ENCODE data around the gene ATG16L1.

The ATG16L1 gene

GRCh38 chr2:233219848-233220247 is 31.6 kb upstream of the ATG16L1 start:
- Mint-ChIP-seq H3K4me3 (no peak overlapping the region), H3K27ac (no peak overlapping the region)

GRCh38 chr2:233221378-233222063 is 30.0 kb upstream of the ATG16L1 start:
- peaks cover 6% of the 10 kb centered on the region for H3K36me3 Mint-ChIP-seq
- H3K9me3 Mint-ChIP-seq = no peaks in the 10 kb centered on the region
- H3K4me1 Mint-ChIP-seq = peaks cover 13% of the 10 kb centered on the region
- H3K27ac Mint-ChIP-seq = no peak overlapping the region
- H3K4me3 Mint-ChIP-seq = no peak overlapping the region
- ATAC-seq (no peak), DNase-seq (ENCODE audit: low spot score in 2 of 2) (no peak)

More at GRCh38 chr2:233219848-233220247, 31.6 kb upstream of the ATG16L1 start:
- Mint-ChIP-seq H3K9me3 (no peaks in the 10 kb centered on the region), H3K36me3 (no peaks in the 10 kb centered on the region), H3K4me1 (no peaks in the 10 kb centered on the region)
- no peak for DNase-seq (ENCODE audit: low spot score in 2 of 2)
- no peak for ATAC-seq

GRCh38 chr2:233223059-233223894 is 28.2 kb upstream of the ATG16L1 start:
- Mint-ChIP-seq H3K9me3 (no peaks in the 10 kb centered on the region), H3K27ac (no peak overlapping the region), H3K4me3 (no peak overlapping the region), H3K4me1 (peaks cover 16% of the 10 kb centered on the region), H3K36me3 (peaks cover 6% of the 10 kb centered on the region)
- no peak for DNase-seq (ENCODE audit: low spot score in 2 of 2)
- ATAC-seq = no peak

- no peaks in the 10 kb centered on the region for H3K9me3 Mint-ChIP-seq
- peaks cover 24% of the 10 kb centered on the region for H3K4me1 Mint-ChIP-seq
- ATAC-seq (peak; percentile 52), DNase-seq (ENCODE audit: low spot score in 2 of 2) (no peak)
- H3K36me3 Mint-ChIP-seq = peaks cover 6% of the 10 kb centered on the region
- no peak overlapping the region for H3K4me3 Mint-ChIP-seq
- peak overlapping the region; percentile 30 for H3K27ac Mint-ChIP-seq
These were observed 26.0 kb upstream of the ATG16L1 start for GRCh38 chr2:233225230-233226068.

GRCh38 chr2:233226511-233227031 is 24.9 kb upstream of the ATG16L1 start:
- ATAC-seq = no peak
- peaks cover 33% of the 10 kb centered on the region for H3K4me1 Mint-ChIP-seq
- peaks cover 16% of the 10 kb centered on the region for H3K36me3 Mint-ChIP-seq
- no peak overlapping the region for H3K27ac Mint-ChIP-seq
- no peak for DNase-seq (ENCODE audit: low spot score in 2 of 2)
- H3K4me3 Mint-ChIP-seq = no peak overlapping the region
- no peaks in the 10 kb centered on the region for H3K9me3 Mint-ChIP-seq

- no peak overlapping the region for H3K27ac Mint-ChIP-seq
- H3K9me3 Mint-ChIP-seq = no peaks in the 10 kb centered on the region
- H3K4me3 Mint-ChIP-seq = no peak overlapping the region
- no peak for DNase-seq (ENCODE audit: low spot score in 2 of 2)
- peaks cover 19% of the 10 kb centered on the region for H3K36me3 Mint-ChIP-seq
- no peak for ATAC-seq
- H3K4me1 Mint-ChIP-seq = peaks cover 42% of the 10 kb centered on the region
These were observed 24.0 kb upstream of the ATG16L1 start for GRCh38 chr2:233227346-233227978.

GRCh38 chr2:233228376-233228775 is 23.1 kb upstream of the ATG16L1 start:
- no peak overlapping the region for H3K27ac Mint-ChIP-seq
- peaks cover 19% of the 10 kb centered on the region for H3K36me3 Mint-ChIP-seq
- H3K4me3 Mint-ChIP-seq = no peak overlapping the region
- ATAC-seq (no peak), DNase-seq (ENCODE audit: low spot score in 2 of 2) (no peak)
- H3K4me1 Mint-ChIP-seq = peaks cover 51% of the 10 kb centered on the region
- H3K9me3 Mint-ChIP-seq = no peaks in the 10 kb centered on the region

GRCh38 chr2:233233618-233234230 is 17.7 kb upstream of the ATG16L1 start:
- Mint-ChIP-seq H3K27ac (peak overlapping the region; percentile 74), H3K4me3 (peak overlapping the region; percentile 48)
- no peak for ATAC-seq

GRCh38 chr2:233234264-233234663 is 17.2 kb upstream of the ATG16L1 start:
- Mint-ChIP-seq H3K9me3 (peaks cover 3% of the 10 kb centered on the region), H3K4me1 (peaks cover 78% of the 10 kb centered on the region), H3K4me3 (peak overlapping the region; percentile 48), H3K36me3 (peaks cover 24% of the 10 kb centered on the region), H3K27ac (peak overlapping the region; percentile 74)
- ATAC-seq (peak; percentile 66), DNase-seq (ENCODE audit: low spot score in 2 of 2) (peak in 1 of 2 donors; percentile 22)

More at GRCh38 chr2:233233618-233234230, 17.7 kb upstream of the ATG16L1 start:
- peaks cover 3% of the 10 kb centered on the region for H3K9me3 Mint-ChIP-seq
- H3K4me1 Mint-ChIP-seq = peaks cover 73% of the 10 kb centered on the region
- H3K36me3 Mint-ChIP-seq = peaks cover 24% of the 10 kb centered on the region
- no peak for DNase-seq (ENCODE audit: low spot score in 2 of 2)

- peak overlapping the region; percentile 74 for H3K27ac Mint-ChIP-seq
These were observed 16.5 kb upstream of the ATG16L1 start for GRCh38 chr2:233234996-233235395.

GRCh38 chr2:233235977-233236376 is 15.5 kb upstream of the ATG16L1 start:
- Mint-ChIP-seq H3K27ac (no peak overlapping the region), H3K4me1 (peaks cover 80% of the 10 kb centered on the region), H3K9me3 (peaks cover 5% of the 10 kb centered on the region), H3K4me3 (no peak overlapping the region), H3K36me3 (peaks cover 19% of the 10 kb centered on the region)
- DNase-seq (ENCODE audit: low spot score in 2 of 2) (peak in 1 of 2 donors; percentile 46), ATAC-seq (no peak)

More at GRCh38 chr2:233234996-233235395, 16.5 kb upstream of the ATG16L1 start:
- Mint-ChIP-seq H3K9me3 (peaks cover 5% of the 10 kb centered on the region), H3K4me3 (peak overlapping the region; percentile 48), H3K36me3 (peaks cover 24% of the 10 kb centered on the region), H3K4me1 (peaks cover 82% of the 10 kb centered on the region)
- ATAC-seq = no peak
- DNase-seq (ENCODE audit: low spot score in 2 of 2) = no peak

- H3K4me1 Mint-ChIP-seq = peaks cover 83% of the 10 kb centered on the region
- peaks cover 5% of the 10 kb centered on the region for H3K9me3 Mint-ChIP-seq
- no peak overlapping the region for H3K27ac Mint-ChIP-seq
- DNase-seq (ENCODE audit: low spot score in 2 of 2) (no peak), ATAC-seq (no peak)
- peaks cover 10% of the 10 kb centered on the region for H3K36me3 Mint-ChIP-seq
- H3K4me3 Mint-ChIP-seq = no peak overlapping the region
These were observed 14.5 kb upstream of the ATG16L1 start for GRCh38 chr2:233236820-233237589.

- Mint-ChIP-seq H3K4me1 (peaks cover 54% of the 10 kb centered on the region), H3K4me3 (peak overlapping the region; percentile 36), H3K9me3 (peaks cover 5% of the 10 kb centered on the region), H3K27ac (peak overlapping the region; percentile 64), H3K36me3 (no peaks in the 10 kb centered on the region)
- DNase-seq (ENCODE audit: low spot score in 2 of 2) (no peak), ATAC-seq (peak; percentile 61)
These were observed 10.6 kb upstream of the ATG16L1 start for GRCh38 chr2:233240897-233241296.
